H9 (cell line): ENCODE data around the gene SPECC1L. TPM values are rescaled to one million over a fixed set of nuclear protein-coding genes. Genes with fewer than 3 reads are reported as not detected.

Source experiments
- DNase-seq: peaks from one replicate; pipeline ENCODE4 v3.0.0-alpha.2; 2017
- H2AFZ ChIP-seq: one replicate; pipeline ENCODE4 v1.6.1; 2013; ENCODE audit warnings: mild to moderate bottlenecking, low read length, control low read depth, moderate library complexity
- H2AK5ac ChIP-seq: 2 replicates; pipeline ENCODE4 v1.6.1; 2013; ENCODE audit warnings: low read length, control low read depth, mixed read lengths; ENCODE audit not compliant: insufficient read length
- H2BK120ac ChIP-seq: one replicate; pipeline ENCODE4 v1.6.1; 2013; ENCODE audit warnings: low read depth, mild to moderate bottlenecking, low read length, control low read depth, inconsistent platforms; ENCODE audit not compliant: poor library complexity, severe bottlenecking
- H2BK12ac ChIP-seq: 2 replicates; pipeline ENCODE4 v1.6.1; 2013; ENCODE audit warnings: low read length, control low read depth, mixed read lengths, low read depth; ENCODE audit not compliant: insufficient read length
- H2BK15ac ChIP-seq: 2 replicates; pipeline ENCODE4 v1.6.1; 2013; ENCODE audit warnings: low read depth, low read length, control low read depth
- H2BK20ac ChIP-seq: one replicate; pipeline ENCODE4 v1.6.1; 2013; ENCODE audit warnings: low read depth, mild to moderate bottlenecking, low read length, control low read depth, inconsistent platforms; ENCODE audit not compliant: poor library complexity, severe bottlenecking
- H2BK5ac ChIP-seq: 2 replicates; pipeline ENCODE4 v1.6.1; 2013; ENCODE audit warnings: low read length, control low read depth, mixed read lengths; ENCODE audit not compliant: insufficient read length
- H3K14ac ChIP-seq: 2 replicates; pipeline ENCODE4 v1.6.1; 2013; ENCODE audit warnings: low read length, control low read depth; ENCODE audit not compliant: insufficient read depth
- H3K18ac ChIP-seq: 2 replicates; pipeline ENCODE4 v1.6.1; 2013; ENCODE audit warnings: low read depth, mild to moderate bottlenecking, mixed read lengths, low read length, control low read depth; ENCODE audit not compliant: insufficient read length
- H3K23ac ChIP-seq: 2 replicates; pipeline ENCODE4 v1.6.1; 2013; ENCODE audit warnings: low read length, control low read depth, mixed read lengths, low read depth; ENCODE audit not compliant: insufficient read length
- H3K23me2 ChIP-seq: 2 replicates; pipeline ENCODE4 v1.6.1; 2013; ENCODE audit warnings: low read depth, mild to moderate bottlenecking, mixed read lengths, low read length, control low read depth; ENCODE audit not compliant: insufficient read length, poor library complexity, severe bottlenecking
- H3K27ac ChIP-seq: 2 replicates; pipeline ENCODE4 v1.5.1; 2013; ENCODE audit warnings: low read length, control low read depth, mixed read lengths, low read depth; ENCODE audit not compliant: insufficient read length
- H3K27me3 ChIP-seq: 2 replicates; pipeline ENCODE4 v1.6.1; 2013; ENCODE audit warnings: low read length, control low read depth, inconsistent platforms; ENCODE audit not compliant: insufficient read depth
- H3K4ac ChIP-seq: 2 replicates; pipeline ENCODE4 v1.6.1; 2013; ENCODE audit warnings: low read depth, mild to moderate bottlenecking, control low read depth, inconsistent platforms, low read length, moderate library complexity
- H3K4me1 ChIP-seq: 2 replicates; pipeline ENCODE4 v1.6.1; 2013; ENCODE audit warnings: low read length, control low read depth, inconsistent platforms; ENCODE audit not compliant: insufficient read depth
- H3K4me2 ChIP-seq: 2 replicates; pipeline ENCODE4 v1.6.1; 2013; ENCODE audit warnings: low read length, control low read depth, mixed read lengths; ENCODE audit not compliant: insufficient read length, insufficient read depth
- H3K56ac ChIP-seq: 2 replicates; pipeline ENCODE4 v1.6.1; 2013; ENCODE audit warnings: low read depth, mild to moderate bottlenecking, mixed read lengths, low read length, control low read depth; ENCODE audit not compliant: insufficient read length
- H3K79me1 ChIP-seq: 2 replicates; pipeline ENCODE4 v1.6.1; 2013; ENCODE audit warnings: low read depth, mild to moderate bottlenecking, moderate library complexity, low read length, control low read depth, inconsistent platforms; ENCODE audit not compliant: insufficient read depth, poor library complexity, severe bottlenecking
- H3K79me2 ChIP-seq: 2 replicates; pipeline ENCODE4 v1.6.1; 2013; ENCODE audit warnings: low read length, control low read depth, inconsistent platforms; ENCODE audit not compliant: insufficient read depth
- H3K9ac ChIP-seq: 2 replicates; pipeline ENCODE4 v1.6.1; 2013; ENCODE audit warnings: low read length, control low read depth, mixed read lengths; ENCODE audit not compliant: insufficient read length; ENCODE audit errors: extremely low read depth
- H3K9me3 ChIP-seq: one replicate; pipeline ENCODE4 v1.6.1; 2013; ENCODE audit warnings: low read depth, low read length, inconsistent platforms; ENCODE audit not compliant: control insufficient read depth
- H3T11ph ChIP-seq: one replicate; pipeline ENCODE4 v1.6.1; 2013; ENCODE audit warnings: mild to moderate bottlenecking, low read length, control low read depth, inconsistent platforms
- H4K20me1 ChIP-seq: one replicate; pipeline ENCODE4 v1.6.1; 2013; ENCODE audit not compliant: control insufficient read depth, insufficient read length, insufficient read depth
- H4K5ac ChIP-seq: 2 replicates; pipeline ENCODE4 v1.6.1; 2013; ENCODE audit warnings: low read depth, mild to moderate bottlenecking, mixed read lengths, low read length, control low read depth; ENCODE audit not compliant: insufficient read length
- H4K8ac ChIP-seq: replicated peaks from 2 replicates; pipeline ENCODE4 v1.6.1; 2013; ENCODE audit warnings: low read length, control low read depth, mixed read lengths, low read depth; ENCODE audit not compliant: insufficient read length
- H4K91ac ChIP-seq: 2 replicates; pipeline ENCODE4 v1.6.1; 2013; ENCODE audit warnings: low read depth, mild to moderate bottlenecking, moderate library complexity, mixed read lengths, low read length, control low read depth; ENCODE audit not compliant: insufficient read length
- H3K27ac Mint-ChIP-seq, 3 experiments: 2 replicates in 2 of 3; 3 replicates in 1 of 3; pipeline ENCODE4 v1.8.0; 2020 to 2021; ENCODE audit warnings: mixed read lengths in 3 of 3, mild to moderate bottlenecking in 1 of 3, moderate library complexity in 1 of 3
- H3K27me3 Mint-ChIP-seq: 2 replicates; pipeline ENCODE4 v1.8.0; 2021; ENCODE audit warnings: low read depth, mild to moderate bottlenecking, moderate library complexity, mixed read lengths
- H3K36me3 Mint-ChIP-seq, 3 experiments: 2 replicates in 2 of 3; 3 replicates in 1 of 3; pipeline ENCODE4 v1.8.0; 2020 to 2021; ENCODE audit warnings: low read depth in 3 of 3, mixed read lengths in 3 of 3; ENCODE audit not compliant: insufficient read depth in 1 of 3
- H3K4me1 Mint-ChIP-seq, 2 experiments: 2 replicates each; pipeline ENCODE4 v1.8.0; 2020; ENCODE audit warnings: mixed read lengths in 2 of 2
- H3K4me3 Mint-ChIP-seq, 2 experiments: 2 replicates in 1 of 2; 3 replicates in 1 of 2; pipeline ENCODE4 v1.8.0; 2020 to 2021; ENCODE audit warnings: mild to moderate bottlenecking in 2 of 2, mixed read lengths in 2 of 2, moderate library complexity in 1 of 2
- H3K9me3 Mint-ChIP-seq, 2 experiments: 2 replicates in 1 of 2; 3 replicates in 1 of 2; pipeline ENCODE4 v1.8.0; 2020; ENCODE audit warnings: mild to moderate bottlenecking in 2 of 2, mixed read lengths in 2 of 2, moderate library complexity in 1 of 2
- WGBS: extraction: QIAGEN DNeasy Blood & Tissue Kit; methylation state at CpG from one replicate; pipeline ENCODE4 v1.1.7; 2013; ENCODE audit warnings: missing lambda C conversion rate, low lambda C conversion rate, mixed read lengths; ENCODE audit not compliant: insufficient read length; ENCODE audit errors: extremely low coverage; 5-methylcytosine and 5-hydroxymethylcytosine counted together
- total RNA-seq: library from RNA; stranded (reverse); gene quantifications from 2 replicates; pipeline ENCODE4 v1.2.1, GENCODE V29; 2021
- TF ChIP-seq, protein P1 (sequence below): fragments of 200-600 bp; sonication (generic); conservative IDR thresholded peaks from 3 replicates; pipeline ENCODE4 v1.8.0; 2021; ENCODE audit warnings: antibody characterized with exemption, mild to moderate bottlenecking

Gene SPECC1L
- total RNA-seq, 1 experiment from 2014 or later: 57.1 TPM

GRCh38 chr22:24225044-24225601, 45.5 kb upstream of the SPECC1L start:
- peaks cover 3% of the 10 kb centered on the region; the same call in 1 of the 2 replicates for H3K27me3 Mint-ChIP-seq

More at GRCh38 chr22:24225044-24225601, 45.5 kb upstream of the SPECC1L start:
- Mint-ChIP-seq H3K27ac (no peak overlapping the region), H3K36me3 (peaks cover 2 to 4% (median 2%) of the 10 kb centered on the region in 3 experiments; a peak in 5 of 7 replicates), H3K4me3 (no peak overlapping the region), H3K4me1 (no peaks in the 10 kb centered on the region), H3K9me3 (peaks cover 5 to 11% of the 10 kb centered on the region in 2 experiments)
- Histone ChIP-seq H3K23me2 (no peaks in the 10 kb centered on the region), H4K91ac (no peak overlapping the region), H3K4ac (no peak overlapping the region), H2BK5ac (no peak overlapping the region), H3K4me1 (no peaks in the 10 kb centered on the region), H3K9me3 (no peaks in the 10 kb centered on the region), H3K9ac (no peak overlapping the region), H3K56ac (no peak overlapping the region), H2AK5ac (no peak overlapping the region), H3K14ac (no peak overlapping the region; the same call in 1 of the 2 replicates), H4K5ac (no peak overlapping the region), H3K79me1 (no peaks in the 10 kb centered on the region), H3K27me3 (no peaks in the 10 kb centered on the region), H2BK15ac (no peak overlapping the region), H3K23ac (no peak overlapping the region), H4K8ac (no peak overlapping the region), H3K79me2 (no peaks in the 10 kb centered on the region), H2BK20ac (no peak overlapping the region), H2BK120ac (no peak overlapping the region), H3K18ac (no peak overlapping the region), H4K20me1 (no peaks in the 10 kb centered on the region), H3K27ac (no peak overlapping the region), H2BK12ac (no peak overlapping the region), H3T11ph (no peak overlapping the region), H3K4me2 (no peak overlapping the region), H2AFZ (no peak overlapping the region)
- DNase-seq: no peak
- TF ChIP-seq, protein P1, sequence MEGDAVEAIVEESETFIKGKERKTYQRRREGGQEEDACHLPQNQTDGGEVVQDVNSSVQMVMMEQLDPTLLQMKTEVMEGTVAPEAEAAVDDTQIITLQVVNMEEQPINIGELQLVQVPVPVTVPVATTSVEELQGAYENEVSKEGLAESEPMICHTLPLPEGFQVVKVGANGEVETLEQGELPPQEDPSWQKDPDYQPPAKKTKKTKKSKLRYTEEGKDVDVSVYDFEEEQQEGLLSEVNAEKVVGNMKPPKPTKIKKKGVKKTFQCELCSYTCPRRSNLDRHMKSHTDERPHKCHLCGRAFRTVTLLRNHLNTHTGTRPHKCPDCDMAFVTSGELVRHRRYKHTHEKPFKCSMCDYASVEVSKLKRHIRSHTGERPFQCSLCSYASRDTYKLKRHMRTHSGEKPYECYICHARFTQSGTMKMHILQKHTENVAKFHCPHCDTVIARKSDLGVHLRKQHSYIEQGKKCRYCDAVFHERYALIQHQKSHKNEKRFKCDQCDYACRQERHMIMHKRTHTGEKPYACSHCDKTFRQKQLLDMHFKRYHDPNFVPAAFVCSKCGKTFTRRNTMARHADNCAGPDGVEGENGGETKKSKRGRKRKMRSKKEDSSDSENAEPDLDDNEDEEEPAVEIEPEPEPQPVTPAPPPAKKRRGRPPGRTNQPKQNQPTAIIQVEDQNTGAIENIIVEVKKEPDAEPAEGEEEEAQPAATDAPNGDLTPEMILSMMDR: no peak
- WGBS: no CpG with 5 or more reads among the region's 14 CpGs
